HepG2 (cell line): ENCODE results near the gene SBK3. TPM values are rescaled to one million over a fixed set of nuclear protein-coding genes. Genes with fewer than 3 reads are reported as not detected.

Experiments used
- BCL6 ChIP-seq: IDR thresholded peaks from 2 replicates; pipeline ENCODE4 v1.6.1; 2016; ENCODE audit warnings: missing genetic modification reagents, missing compliant biosample characterization
- CENPX ChIP-seq: sonication (generic); formaldehyde crosslinking; IDR thresholded peaks from 2 replicates; pipeline ENCODE4 v1.9.0; 2021; ENCODE audit warnings: mild to moderate bottlenecking, missing genetic modification reagents, moderate library complexity
- CREB1 ChIP-seq, 2 experiments: fragments of 450-650 bp in 1 of 2; IDR thresholded peaks; 2 replicates each; pipeline ENCODE4 v1.6.1; 2016 to 2017; ENCODE audit warnings: control low read depth in 1 of 2, mild to moderate bottlenecking in 1 of 2, missing compliant biosample characterization in 1 of 2, missing genetic modification characterization in 1 of 2
- ERF ChIP-seq: IDR thresholded peaks from 2 replicates; pipeline ENCODE4 v1.6.1; 2018; ENCODE audit warnings: missing biosample characterization, missing genetic modification reagents
- HDAC2 ChIP-seq: sonication (generic); formaldehyde crosslinking; IDR thresholded peaks from 2 replicates; pipeline ENCODE4 v1.4.0; 2020; ENCODE audit warnings: missing genetic modification reagents
- HOXA5 ChIP-seq: sonication (generic); formaldehyde crosslinking; IDR thresholded peaks from 2 replicates; pipeline ENCODE4 v1.4.0; 2020; ENCODE audit warnings: missing genetic modification reagents
- PCBP1 ChIP-seq: fragments of 200-400 bp; formaldehyde crosslinking; IDR thresholded peaks from 2 replicates; pipeline ENCODE4 v1.6.1; 2017; ENCODE audit warnings: mild to moderate bottlenecking, low read depth, low read length, borderline replicate concordance
- POLR2A ChIP-seq, 2 experiments: IDR thresholded peaks; 2 replicates each; pipeline ENCODE4 v1.6.1; 2011; ENCODE audit warnings: low read depth in 2 of 2, low read length in 2 of 2, mild to moderate bottlenecking in 1 of 2, moderate library complexity in 1 of 2; ENCODE audit not compliant: insufficient read depth in 1 of 2
- POLR2AphosphoS5 ChIP-seq: IDR thresholded peaks from 2 replicates; pipeline ENCODE4 v1.6.1; 2012; ENCODE audit warnings: low read depth, low read length
- RBM22 ChIP-seq: fragments of 200-400 bp; formaldehyde crosslinking; optimal IDR thresholded peaks from 2 replicates; pipeline ENCODE3; 2017; ENCODE audit warnings: mild to moderate bottlenecking, low read length, moderate library complexity
- RFX1 ChIP-seq: fragments of 450-650 bp; IDR thresholded peaks from 2 replicates; pipeline ENCODE4 v1.6.1; 2017
- RFXAP ChIP-seq: sonication (generic); formaldehyde crosslinking; IDR thresholded peaks from 2 replicates; pipeline ENCODE4 v1.4.0; 2020; ENCODE audit warnings: missing genetic modification reagents, borderline replicate concordance
- SIN3B ChIP-seq: fragments of 150-350 bp; IDR thresholded peaks from 2 replicates; pipeline ENCODE4 v1.6.1; 2014; ENCODE audit warnings: low read length
- SMC3 ChIP-seq: IDR thresholded peaks from 2 replicates; pipeline ENCODE4 v1.6.1; 2011; ENCODE audit warnings: low read length, improper control_type of control experiment
- TGIF2 ChIP-seq: IDR thresholded peaks from 2 replicates; pipeline ENCODE4 v1.6.1; 2016; ENCODE audit warnings: control low read depth, missing compliant biosample characterization
- USF2 ChIP-seq, 2 experiments: sonication (generic) in 1 of 2; formaldehyde crosslinking in 1 of 2; IDR thresholded peaks; 2 replicates each; pipeline versions ENCODE4 v1.5.1 to v1.6.1; 2011 to 2020; ENCODE audit warnings: borderline replicate concordance in 1 of 2, low read depth in 1 of 2, low read length in 1 of 2, mild to moderate bottlenecking in 1 of 2, missing genetic modification reagents in 1 of 2, moderate library complexity in 1 of 2
- ZBTB43 ChIP-seq: sonication (generic); formaldehyde crosslinking; conservative IDR thresholded peaks from 2 replicates; pipeline ENCODE4 v1.4.0; 2020; ENCODE audit warnings: missing genetic modification reagents
- ZFAT ChIP-seq: sonication (generic); formaldehyde crosslinking; conservative IDR thresholded peaks from 2 replicates; pipeline ENCODE4 v1.8.1; 2023; ENCODE audit warnings: missing genetic modification reagents, inconsistent platforms
- ZFP41 ChIP-seq: sonication (generic); formaldehyde crosslinking; IDR thresholded peaks from 2 replicates; pipeline ENCODE4 v1.4.0; 2020; ENCODE audit warnings: mild to moderate bottlenecking, missing genetic modification reagents, borderline replicate concordance
- ZNF496 ChIP-seq: sonication (generic); formaldehyde crosslinking; IDR thresholded peaks from 2 replicates; pipeline ENCODE4 v1.8.1; 2023; ENCODE audit warnings: mild to moderate bottlenecking, moderate library complexity, missing genetic modification reagents; ENCODE audit not compliant: insufficient replicate concordance
- ZNF501 ChIP-seq: sonication (generic); formaldehyde crosslinking; IDR thresholded peaks from 2 replicates; pipeline ENCODE4 v1.5.1; 2020; ENCODE audit warnings: mild to moderate bottlenecking, moderate library complexity, missing genetic modification reagents
- polyA plus RNA-seq, 8 experiments: library from polyadenylated mRNA; depleted of rRNA in 3 of 8; stranded (reverse) in 7 of 8; unstranded in 1 of 8; fragments of >200 nt; fragmentation: Illumina TruSeq in 4 of 8; extraction: Trizol in 4 of 8; gene quantifications; 2 replicates each; pipeline versions ENCODE4 v1.2.1 to v1.2.3, GENCODE V29; 2011 to 2016; ENCODE audit warnings: low read depth in 4 of 8, missing spikeins in 1 of 8, mixed read lengths in 1 of 8; ENCODE audit not compliant: insufficient read depth in 1 of 8
- total RNA-seq, 5 experiments: library from RNA; depleted of rRNA; stranded (reverse); fragments of >200 nt; fragmentation: Illumina TruSeq; extraction: Trizol; gene quantifications; 2 replicates each; pipeline ENCODE4 v1.2.3, GENCODE V29; 2016; ENCODE audit warnings: low read depth in 1 of 5
- TF ChIP-seq, protein P1 (sequence below): sonication (generic); formaldehyde crosslinking; IDR thresholded peaks from 2 replicates; pipeline ENCODE4 v1.5.0; 2020; ENCODE audit warnings: missing genetic modification reagents
- TF ChIP-seq, protein P2 (sequence below): sonication (generic); formaldehyde crosslinking; IDR thresholded peaks from 2 replicates; pipeline ENCODE4 v1.5.1; 2020; ENCODE audit warnings: missing genetic modification reagents, mild to moderate bottlenecking, borderline replicate concordance
- TF ChIP-seq, protein P3 (sequence below): IDR thresholded peaks from 2 replicates; pipeline ENCODE4 v1.6.1; 2016; ENCODE audit warnings: missing genetic modification reagents, missing compliant biosample characterization

The SBK3 gene
- total and polyA plus RNA-seq, 2 of the 13 experiments (the other 11 are each of a cell fraction or from before 2014, with no cell fraction given), result 0.66 to 0.77 TPM

- TF ChIP-seq ZNF501 (CRISPR knock-in tag) (peak; percentile 56; the same call in 1 of the 2 replicates), PCBP1 (0 out of 2 replicates have a peak, but pooled peaks have one; percentile 71), USF2 (IDR thresholded peaks at IDR 0.05; ENCODE audit: low read depth, low read length) (no peak), USF2 (CRISPR knock-in tag; IDR thresholded peaks at IDR 0.05; ENCODE audit: borderline replicate concordance) (no peak), ZNF496 (CRISPR knock-in tag) (no peak), SIN3B (no peak), RFXAP (CRISPR knock-in tag) (0 out of 2 replicates have a peak, but pooled peaks have one; percentile 64), RBM22 (no peak), TGIF2 (CRISPR knock-in tag) (peak; percentile 54; the same call in 1 of the 2 replicates), BCL6 (CRISPR knock-in tag) (0 out of 2 replicates have a peak, but pooled peaks have one; percentile 17), HOXA5 (CRISPR knock-in tag) (peak; percentile 34; the same call in 1 of the 2 replicates), ZBTB43 (CRISPR knock-in tag) (no peak), HDAC2 (no peak), SMC3 (no peak), ERF (CRISPR knock-in tag) (no peak), CENPX (CRISPR knock-in tag) (no peak), RFX1 (peak; percentile 88), ZFAT (no peak), CREB1 (IDR thresholded peaks at IDR 0.05) (no peak), CREB1 (CRISPR knock-in tag; IDR thresholded peaks at IDR 0.05) (peak; percentile 44; the same call in 1 of the 2 replicates), POLR2A (IDR thresholded peaks at IDR 0.05; ENCODE audit: insufficient read depth in 1 of 2, low read depth in 2 of 2, low read length in 2 of 2) (no peak), ZFP41 (no peak), POLR2AphosphoS5 (0 out of 2 replicates have a peak, but pooled peaks have one; percentile 22)
- TF ChIP-seq, protein P1, sequence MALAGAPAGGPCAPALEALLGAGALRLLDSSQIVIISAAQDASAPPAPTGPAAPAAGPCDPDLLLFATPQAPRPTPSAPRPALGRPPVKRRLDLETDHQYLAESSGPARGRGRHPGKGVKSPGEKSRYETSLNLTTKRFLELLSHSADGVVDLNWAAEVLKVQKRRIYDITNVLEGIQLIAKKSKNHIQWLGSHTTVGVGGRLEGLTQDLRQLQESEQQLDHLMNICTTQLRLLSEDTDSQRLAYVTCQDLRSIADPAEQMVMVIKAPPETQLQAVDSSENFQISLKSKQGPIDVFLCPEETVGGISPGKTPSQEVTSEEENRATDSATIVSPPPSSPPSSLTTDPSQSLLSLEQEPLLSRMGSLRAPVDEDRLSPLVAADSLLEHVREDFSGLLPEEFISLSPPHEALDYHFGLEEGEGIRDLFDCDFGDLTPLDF, result peak; percentile 18; the same call in 1 of the 2 replicates
- TF ChIP-seq, protein P2, sequence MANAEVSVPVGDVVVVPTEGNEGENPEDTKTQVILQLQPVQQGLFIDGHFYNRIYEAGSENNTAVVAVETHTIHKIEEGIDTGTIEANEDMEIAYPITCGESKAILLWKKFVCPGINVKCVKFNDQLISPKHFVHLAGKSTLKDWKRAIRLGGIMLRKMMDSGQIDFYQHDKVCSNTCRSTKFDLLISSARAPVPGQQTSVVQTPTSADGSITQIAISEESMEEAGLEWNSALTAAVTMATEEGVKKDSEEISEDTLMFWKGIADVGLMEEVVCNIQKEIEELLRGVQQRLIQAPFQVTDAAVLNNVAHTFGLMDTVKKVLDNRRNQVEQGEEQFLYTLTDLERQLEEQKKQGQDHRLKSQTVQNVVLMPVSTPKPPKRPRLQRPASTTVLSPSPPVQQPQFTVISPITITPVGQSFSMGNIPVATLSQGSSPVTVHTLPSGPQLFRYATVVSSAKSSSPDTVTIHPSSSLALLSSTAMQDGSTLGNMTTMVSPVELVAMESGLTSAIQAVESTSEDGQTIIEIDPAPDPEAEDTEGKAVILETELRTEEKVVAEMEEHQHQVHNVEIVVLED, result no peak
- TF ChIP-seq, protein P3, sequence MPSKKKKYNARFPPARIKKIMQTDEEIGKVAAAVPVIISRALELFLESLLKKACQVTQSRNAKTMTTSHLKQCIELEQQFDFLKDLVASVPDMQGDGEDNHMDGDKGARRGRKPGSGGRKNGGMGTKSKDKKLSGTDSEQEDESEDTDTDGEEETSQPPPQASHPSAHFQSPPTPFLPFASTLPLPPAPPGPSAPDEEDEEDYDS (CRISPR knock-in tag), result peak; percentile 22; the same call in 1 of the 2 replicates
Measured at GRCh38 chr19:55586976-55587668, 41.8 kb upstream of the SBK3 start (continued).
